Breast epithelium (tissue), 3 donors: Measurements from ENCODE around the gene TMEM212.

Experiments used
- POLR2A ChIP-seq: fragments of 450-650 bp; IDR thresholded peaks from one replicate; pipeline ENCODE4 v1.6.1; 2016; ENCODE audit warnings: antibody characterized with exemption, mild to moderate bottlenecking, moderate library complexity
- POLR2AphosphoS5 ChIP-seq, 3 donors: sonication (generic); formaldehyde crosslinking; IDR thresholded peaks; one replicate each; pipeline ENCODE4 v1.6.1; 2017; ENCODE audit warnings: antibody characterized with exemption in 3 of 3
- TF ChIP-seq, protein P1 (sequence below), 3 donors: fragments of 450-650 bp; IDR thresholded peaks; one replicate each; pipeline ENCODE4 v1.5.1; 2016 to 2017; ENCODE audit warnings: antibody characterized with exemption in 3 of 3, mild to moderate bottlenecking in 3 of 3, moderate library complexity in 3 of 3

DNA sequence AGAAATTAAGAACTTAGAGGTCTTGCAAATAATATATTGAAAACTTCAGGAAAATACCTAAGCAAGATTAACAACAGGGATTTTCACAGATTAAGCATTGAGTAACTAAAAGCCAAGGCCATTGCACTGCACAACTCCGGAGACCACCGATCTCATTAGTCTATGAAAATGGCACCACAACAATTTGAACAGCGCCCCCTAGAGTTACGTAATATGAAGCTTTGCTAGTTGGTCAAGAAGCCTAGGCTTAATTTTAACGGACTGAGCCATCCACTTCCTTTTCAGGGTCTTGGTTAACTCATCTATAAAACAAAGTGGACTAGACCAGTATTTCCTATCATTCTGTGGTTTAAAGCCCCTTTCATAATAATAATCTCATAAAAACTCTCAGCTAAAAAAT is 24.8 kb downstream of the TMEM212 start:
- TF ChIP-seq, protein P1, sequence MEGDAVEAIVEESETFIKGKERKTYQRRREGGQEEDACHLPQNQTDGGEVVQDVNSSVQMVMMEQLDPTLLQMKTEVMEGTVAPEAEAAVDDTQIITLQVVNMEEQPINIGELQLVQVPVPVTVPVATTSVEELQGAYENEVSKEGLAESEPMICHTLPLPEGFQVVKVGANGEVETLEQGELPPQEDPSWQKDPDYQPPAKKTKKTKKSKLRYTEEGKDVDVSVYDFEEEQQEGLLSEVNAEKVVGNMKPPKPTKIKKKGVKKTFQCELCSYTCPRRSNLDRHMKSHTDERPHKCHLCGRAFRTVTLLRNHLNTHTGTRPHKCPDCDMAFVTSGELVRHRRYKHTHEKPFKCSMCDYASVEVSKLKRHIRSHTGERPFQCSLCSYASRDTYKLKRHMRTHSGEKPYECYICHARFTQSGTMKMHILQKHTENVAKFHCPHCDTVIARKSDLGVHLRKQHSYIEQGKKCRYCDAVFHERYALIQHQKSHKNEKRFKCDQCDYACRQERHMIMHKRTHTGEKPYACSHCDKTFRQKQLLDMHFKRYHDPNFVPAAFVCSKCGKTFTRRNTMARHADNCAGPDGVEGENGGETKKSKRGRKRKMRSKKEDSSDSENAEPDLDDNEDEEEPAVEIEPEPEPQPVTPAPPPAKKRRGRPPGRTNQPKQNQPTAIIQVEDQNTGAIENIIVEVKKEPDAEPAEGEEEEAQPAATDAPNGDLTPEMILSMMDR (IDR thresholded peaks at IDR 0.05): no peak
- TF ChIP-seq POLR2AphosphoS5 (IDR thresholded peaks at IDR 0.05): no peak
- no peak for TF ChIP-seq POLR2A
